Liver (tissue), 3 donors: ENCODE results near the gene ZDHHC5.

ENCODE experiments used
- CTCF ChIP-seq: fragments of 150-350 bp; IDR thresholded peaks from 2 replicates; pipeline ENCODE4 v1.5.1; 2017; ENCODE audit warnings: improper control_type of control experiment, low read depth, low read length; ENCODE audit not compliant: missing input control
- EGR1 ChIP-seq, 2 donors: IDR thresholded peaks; 2 replicates each; pipeline ENCODE4 v1.6.1; 2016 to 2018; ENCODE audit warnings: antibody characterized with exemption in 2 of 2, low read depth in 2 of 2
- FOXA2 ChIP-seq: IDR thresholded peaks from 2 replicates; pipeline ENCODE4 v1.6.1; 2016; ENCODE audit warnings: antibody characterized with exemption
- HNF4G ChIP-seq: IDR thresholded peaks from 2 replicates; pipeline ENCODE4 v1.6.1; 2016; ENCODE audit warnings: antibody characterized with exemption
- NR2F2 ChIP-seq: IDR thresholded peaks from 2 replicates; pipeline ENCODE4 v1.6.1; 2016; ENCODE audit warnings: antibody characterized with exemption
- REST ChIP-seq: IDR thresholded peaks from 2 replicates; pipeline ENCODE4 v1.6.1; 2016; ENCODE audit warnings: antibody characterized with exemption, mild to moderate bottlenecking
- RXRA ChIP-seq, 2 donors: IDR thresholded peaks; 2 replicates each; pipeline ENCODE4 v1.6.1; 2017 to 2018; ENCODE audit warnings: antibody characterized with exemption in 2 of 2, mild to moderate bottlenecking in 1 of 2
- SP1 ChIP-seq: IDR thresholded peaks from 2 replicates; pipeline ENCODE4 v1.6.1; 2018; ENCODE audit warnings: antibody characterized with exemption, mild to moderate bottlenecking
- TAF1 ChIP-seq: conservative IDR thresholded peaks from 2 replicates; pipeline ENCODE4 v1.6.1; 2016; ENCODE audit warnings: antibody characterized with exemption, mild to moderate bottlenecking
- YY1 ChIP-seq: IDR thresholded peaks from 2 replicates; pipeline ENCODE4 v1.6.1; 2016; ENCODE audit warnings: antibody characterized with exemption, mild to moderate bottlenecking
- ZBTB33 ChIP-seq: IDR thresholded peaks from 2 replicates; pipeline ENCODE4 v1.6.1; 2016; ENCODE audit warnings: antibody characterized with exemption
- donor health status: healthy.
- donor health status: healthy.

- TF ChIP-seq CTCF: peak; percentile 20
- no peak for TF ChIP-seq NR2F2
- no peak for TF ChIP-seq ZBTB33
- no peak for TF ChIP-seq REST
- no peak for TF ChIP-seq EGR1 (IDR thresholded peaks at IDR 0.05; ENCODE audit: low read depth in 2 of 2)
- no peak for TF ChIP-seq RXRA (IDR thresholded peaks at IDR 0.05)
- TF ChIP-seq TAF1: no peak
- no peak for TF ChIP-seq YY1
- no peak for TF ChIP-seq HNF4G
- no peak for TF ChIP-seq SP1
- no peak for TF ChIP-seq FOXA2
Observed at GRCh38 chr11:57619331-57619730, 48.6 kb upstream of the ZDHHC5 start.
